Measurements from ENCODE around the gene KMT2A.

DNA sequence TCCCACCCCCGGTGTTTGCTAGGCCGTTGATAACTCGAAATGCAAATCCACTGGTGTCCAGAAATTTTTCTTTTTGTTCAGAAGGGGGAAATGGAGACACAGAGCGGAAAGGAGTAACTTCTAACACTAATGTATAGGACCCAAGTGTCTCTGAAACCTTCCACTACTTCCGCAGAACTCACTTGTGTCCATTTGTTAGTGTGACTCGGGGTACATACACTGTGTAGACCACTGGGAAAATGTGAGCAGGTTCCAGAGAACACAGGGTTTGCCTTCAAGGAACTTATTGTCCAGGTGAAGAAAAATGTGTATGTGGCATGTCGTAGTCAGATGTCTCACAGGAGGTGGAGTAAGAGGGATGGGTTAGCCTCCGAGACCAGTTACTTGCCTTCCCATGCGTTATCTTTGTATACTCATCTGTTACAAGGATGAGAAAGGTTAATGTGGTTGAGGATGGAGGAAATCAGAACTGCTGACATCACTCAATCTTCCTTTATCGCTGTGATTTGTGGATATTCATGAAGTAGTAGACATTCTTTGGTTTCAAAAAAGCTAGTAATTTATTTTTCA is 136.8 kb downstream of the KMT2A start:
- TF ChIP-seq, protein P1, sequence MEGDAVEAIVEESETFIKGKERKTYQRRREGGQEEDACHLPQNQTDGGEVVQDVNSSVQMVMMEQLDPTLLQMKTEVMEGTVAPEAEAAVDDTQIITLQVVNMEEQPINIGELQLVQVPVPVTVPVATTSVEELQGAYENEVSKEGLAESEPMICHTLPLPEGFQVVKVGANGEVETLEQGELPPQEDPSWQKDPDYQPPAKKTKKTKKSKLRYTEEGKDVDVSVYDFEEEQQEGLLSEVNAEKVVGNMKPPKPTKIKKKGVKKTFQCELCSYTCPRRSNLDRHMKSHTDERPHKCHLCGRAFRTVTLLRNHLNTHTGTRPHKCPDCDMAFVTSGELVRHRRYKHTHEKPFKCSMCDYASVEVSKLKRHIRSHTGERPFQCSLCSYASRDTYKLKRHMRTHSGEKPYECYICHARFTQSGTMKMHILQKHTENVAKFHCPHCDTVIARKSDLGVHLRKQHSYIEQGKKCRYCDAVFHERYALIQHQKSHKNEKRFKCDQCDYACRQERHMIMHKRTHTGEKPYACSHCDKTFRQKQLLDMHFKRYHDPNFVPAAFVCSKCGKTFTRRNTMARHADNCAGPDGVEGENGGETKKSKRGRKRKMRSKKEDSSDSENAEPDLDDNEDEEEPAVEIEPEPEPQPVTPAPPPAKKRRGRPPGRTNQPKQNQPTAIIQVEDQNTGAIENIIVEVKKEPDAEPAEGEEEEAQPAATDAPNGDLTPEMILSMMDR (IDR thresholded peaks at IDR 0.05) = no peak
- no peak for TF ChIP-seq POLR2A (IDR thresholded peaks at IDR 0.05)

All from thyroid gland (tissue), 4 donors.